22Rv1 (cell line): ENCODE data around the gene APBA2.

ENCODE experiments used
- CTCF ChIP-seq: fragments of 450-650 bp; IDR thresholded peaks from 2 replicates; pipeline ENCODE4 v1.5.1; 2017; ENCODE audit warnings: mild to moderate bottlenecking
- ZFX ChIP-seq: fragments of 450-650 bp; IDR thresholded peaks from 2 replicates; pipeline ENCODE4 v1.6.1; 2017; ENCODE audit warnings: antibody characterized with exemption, borderline replicate concordance

- TF ChIP-seq CTCF (no peak), ZFX (no peak)
These were observed 255.7 kb downstream of the APBA2 start for GRCh38 chr15:29141308-29142128.
